Measurements from ENCODE around the gene C1QTNF1.

- TF ChIP-seq CTCF (conservative IDR thresholded peaks at IDR 0.05; ENCODE audit: low read depth, low read length) (no peak), EZH2 (IDR thresholded peaks at IDR 0.05; ENCODE audit: borderline replicate concordance, low read depth, low read length, poor library complexity, severe bottlenecking) (no peak)
Measured at GRCh38 chr17:79043191-79043930, 19.4 kb downstream of the C1QTNF1 start.
